Measurements from ENCODE around the gene GARNL3.

The GARNL3 gene

GRCh38 chr9:127396808-127397645 lies 132.5 kb downstream of the GARNL3 start, which contains the start of gene SLC2A8:
Gene SLC2A8, plus strand, starts transcription at chr9:127397169. Its CDS starts 62 bp downstream, at chr9:127397231.
- no peaks in the 10 kb centered on the region for H3K36me3 Mint-ChIP-seq (ENCODE audit: low read depth)
- H3K9me3 Mint-ChIP-seq, result no peaks in the 10 kb centered on the region
- H3K4me1 Mint-ChIP-seq (ENCODE audit: low read depth), result peaks cover 8% of the 10 kb centered on the region
- H3K4me3 Mint-ChIP-seq, result peak within 1 kb of the TSS; percentile 67
- H3K27me3 Mint-ChIP-seq, result peaks cover 74% of the 10 kb centered on the region
- H3K27ac Mint-ChIP-seq, result no peak within 1 kb of the TSS

- Mint-ChIP-seq H3K27ac (no peak overlapping the region), H3K9me3 (no peaks in the 10 kb centered on the region), H3K4me1 (ENCODE audit: low read depth) (peaks cover 8% of the 10 kb centered on the region), H3K27me3 (peaks cover 69% of the 10 kb centered on the region), H3K4me3 (peak overlapping the region; percentile 67), H3K36me3 (ENCODE audit: low read depth) (no peaks in the 10 kb centered on the region)
These were observed 133.2 kb downstream of the GARNL3 start for GRCh38 chr9:127397646-127398274.

GRCh38 chr9:127398275-127398647 lies 133.7 kb downstream of the GARNL3 start:
- Mint-ChIP-seq H3K4me1 (ENCODE audit: low read depth) (peaks cover 8% of the 10 kb centered on the region), H3K36me3 (ENCODE audit: low read depth) (no peaks in the 10 kb centered on the region), H3K27me3 (peaks cover 64% of the 10 kb centered on the region), H3K4me3 (peak overlapping the region; percentile 67), H3K27ac (no peak overlapping the region), H3K9me3 (no peaks in the 10 kb centered on the region)

GRCh38 chr9:127398715-127399400 lies 134.3 kb downstream of the GARNL3 start:
- Mint-ChIP-seq H3K9me3 (no peaks in the 10 kb centered on the region), H3K36me3 (ENCODE audit: low read depth) (no peaks in the 10 kb centered on the region), H3K27me3 (peaks cover 58% of the 10 kb centered on the region), H3K4me3 (peak overlapping the region; percentile 67), H3K27ac (no peak overlapping the region), H3K4me1 (ENCODE audit: low read depth) (peaks cover 8% of the 10 kb centered on the region)

GRCh38 chr9:127399736-127400269 lies 135.2 kb downstream of the GARNL3 start:
- peaks cover 8% of the 10 kb centered on the region for H3K4me1 Mint-ChIP-seq (ENCODE audit: low read depth)
- H3K36me3 Mint-ChIP-seq (ENCODE audit: low read depth), result no peaks in the 10 kb centered on the region
- H3K27ac Mint-ChIP-seq, result no peak overlapping the region
- no peak overlapping the region for H3K4me3 Mint-ChIP-seq
- no peaks in the 10 kb centered on the region for H3K9me3 Mint-ChIP-seq
- peaks cover 50% of the 10 kb centered on the region for H3K27me3 Mint-ChIP-seq

- Mint-ChIP-seq H3K27ac (no peak overlapping the region), H3K9me3 (no peaks in the 10 kb centered on the region), H3K27me3 (peaks cover 42% of the 10 kb centered on the region), H3K4me3 (no peak overlapping the region), H3K36me3 (ENCODE audit: low read depth) (no peaks in the 10 kb centered on the region), H3K4me1 (ENCODE audit: low read depth) (peaks cover 4% of the 10 kb centered on the region)
These were observed 138.0 kb downstream of the GARNL3 start for GRCh38 chr9:127402401-127403090.

- Mint-ChIP-seq H3K9me3 (no peaks in the 10 kb centered on the region), H3K36me3 (ENCODE audit: low read depth) (no peaks in the 10 kb centered on the region), H3K4me3 (no peak overlapping the region), H3K4me1 (ENCODE audit: low read depth) (no peaks in the 10 kb centered on the region), H3K27me3 (peaks cover 38% of the 10 kb centered on the region), H3K27ac (no peak overlapping the region)
These were observed 139.1 kb downstream of the GARNL3 start for GRCh38 chr9:127403507-127404192.

- no peaks in the 10 kb centered on the region for H3K9me3 Mint-ChIP-seq
- no peak overlapping the region for H3K4me3 Mint-ChIP-seq
- H3K27ac Mint-ChIP-seq, result no peak overlapping the region
- H3K4me1 Mint-ChIP-seq (ENCODE audit: low read depth), result no peaks in the 10 kb centered on the region
- H3K27me3 Mint-ChIP-seq, result peaks cover 31% of the 10 kb centered on the region
- H3K36me3 Mint-ChIP-seq (ENCODE audit: low read depth), result no peaks in the 10 kb centered on the region
These were observed 140.1 kb downstream of the GARNL3 start for GRCh38 chr9:127404631-127405030.

- Mint-ChIP-seq H3K4me3 (no peak overlapping the region), H3K4me1 (ENCODE audit: low read depth) (no peaks in the 10 kb centered on the region), H3K36me3 (ENCODE audit: low read depth) (no peaks in the 10 kb centered on the region), H3K27me3 (peaks cover 29% of the 10 kb centered on the region), H3K27ac (no peak overlapping the region), H3K9me3 (no peaks in the 10 kb centered on the region)
These were observed 141.0 kb downstream of the GARNL3 start for GRCh38 chr9:127405344-127406125.

- no peaks in the 10 kb centered on the region for H3K4me1 Mint-ChIP-seq (ENCODE audit: low read depth)
- H3K9me3 Mint-ChIP-seq, result no peaks in the 10 kb centered on the region
- H3K36me3 Mint-ChIP-seq (ENCODE audit: low read depth), result no peaks in the 10 kb centered on the region
- H3K27me3 Mint-ChIP-seq, result peaks cover 31% of the 10 kb centered on the region
- H3K27ac Mint-ChIP-seq, result no peak overlapping the region
- no peak overlapping the region for H3K4me3 Mint-ChIP-seq
These were observed 142.4 kb downstream of the GARNL3 start for GRCh38 chr9:127406799-127407491.

GRCh38 chr9:127407492-127407843 lies 142.9 kb downstream of the GARNL3 start:
- Mint-ChIP-seq H3K9me3 (no peaks in the 10 kb centered on the region), H3K36me3 (ENCODE audit: low read depth) (no peaks in the 10 kb centered on the region), H3K27me3 (peaks cover 33% of the 10 kb centered on the region), H3K4me3 (no peak overlapping the region), H3K27ac (no peak overlapping the region), H3K4me1 (ENCODE audit: low read depth) (no peaks in the 10 kb centered on the region)

- H3K4me3 Mint-ChIP-seq, result no peak overlapping the region
- no peaks in the 10 kb centered on the region for H3K4me1 Mint-ChIP-seq (ENCODE audit: low read depth)
- no peaks in the 10 kb centered on the region for H3K9me3 Mint-ChIP-seq
- peaks cover 49% of the 10 kb centered on the region for H3K27me3 Mint-ChIP-seq
- H3K27ac Mint-ChIP-seq, result no peak overlapping the region
- no peaks in the 10 kb centered on the region for H3K36me3 Mint-ChIP-seq (ENCODE audit: low read depth)
These were observed 146.5 kb downstream of the GARNL3 start for GRCh38 chr9:127411122-127411521.

GRCh38 chr9:127415141-127415540 lies 150.6 kb downstream of the GARNL3 start:
- Mint-ChIP-seq H3K9me3 (no peaks in the 10 kb centered on the region), H3K27ac (no peak overlapping the region), H3K4me1 (ENCODE audit: low read depth) (no peaks in the 10 kb centered on the region), H3K4me3 (no peak overlapping the region), H3K36me3 (ENCODE audit: low read depth) (no peaks in the 10 kb centered on the region), H3K27me3 (peaks cover 42% of the 10 kb centered on the region)
